Parathyroid adenoma (tissue), 2 donors: ENCODE results near the gene GDF9.

Experiments used
- H2AFZ ChIP-seq: fragments of 300-600 bp; sonication (generic); one replicate; pipeline ENCODE4 v1.7.0; 2017; ENCODE audit warnings: antibody characterized with exemption, mild to moderate bottlenecking
- H3K27ac ChIP-seq: fragments of 300-600 bp; sonication (generic); one replicate; pipeline ENCODE4 v1.7.0; 2017
- H3K27me3 ChIP-seq: fragments of 300-600 bp; sonication (generic); one replicate; pipeline ENCODE4 v1.7.0; 2017; ENCODE audit warnings: low read length; ENCODE audit not compliant: control insufficient read depth, insufficient read depth
- H3K36me3 ChIP-seq: fragments of 300-600 bp; sonication (generic); one replicate; pipeline ENCODE4 v1.7.0; 2017; ENCODE audit warnings: low read length; ENCODE audit not compliant: control insufficient read depth, insufficient read depth
- H3K4me1 ChIP-seq: fragments of 300-600 bp; sonication (generic); one replicate; pipeline ENCODE4 v1.7.0; 2017; ENCODE audit warnings: control low read depth
- H3K4me2 ChIP-seq: fragments of 300-600 bp; sonication (generic); one replicate; pipeline ENCODE4 v1.7.0; 2017; ENCODE audit warnings: low read length
- H3K4me3 ChIP-seq: fragments of 300-600 bp; sonication (generic); one replicate; pipeline ENCODE4 v1.7.0; 2017; ENCODE audit warnings: low read depth, low read length
- H3K79me2 ChIP-seq: fragments of 300-600 bp; sonication (generic); one replicate; pipeline ENCODE4 v1.7.0; 2017; ENCODE audit warnings: control low read depth
- H3K9ac ChIP-seq: fragments of 300-600 bp; sonication (generic); one replicate; pipeline ENCODE4 v1.7.0; 2017; ENCODE audit warnings: mild to moderate bottlenecking
- H3K9me3 ChIP-seq: fragments of 300-600 bp; sonication (generic); one replicate; pipeline ENCODE4 v1.7.0; 2017; ENCODE audit warnings: low read length; ENCODE audit not compliant: control insufficient read depth
- CTCF ChIP-seq: fragments of 300-600 bp; sonication (generic); IDR thresholded peaks from one replicate; pipeline ENCODE4 v1.7.0; 2017; ENCODE audit warnings: antibody characterized with exemption, mild to moderate bottlenecking
- donor health status: primary hyperparathyroidism.

Gene GDF9

GRCh38 chr5:132895719-132896305 lies 29.5 kb upstream of the GDF9 start:
- Histone ChIP-seq H3K36me3 (no peaks in the 10 kb centered on the region), H3K9ac (no peak overlapping the region), H3K4me2 (no peak overlapping the region), H3K4me1 (no peaks in the 10 kb centered on the region), H3K27me3 (no peaks in the 10 kb centered on the region), H3K4me3 (no peak overlapping the region), H2AFZ (no peak overlapping the region), H3K79me2 (peaks cover 6% of the 10 kb centered on the region), H3K27ac (no peak overlapping the region), H3K9me3 (no peaks in the 10 kb centered on the region)
- TF ChIP-seq CTCF = no peak

DNA sequence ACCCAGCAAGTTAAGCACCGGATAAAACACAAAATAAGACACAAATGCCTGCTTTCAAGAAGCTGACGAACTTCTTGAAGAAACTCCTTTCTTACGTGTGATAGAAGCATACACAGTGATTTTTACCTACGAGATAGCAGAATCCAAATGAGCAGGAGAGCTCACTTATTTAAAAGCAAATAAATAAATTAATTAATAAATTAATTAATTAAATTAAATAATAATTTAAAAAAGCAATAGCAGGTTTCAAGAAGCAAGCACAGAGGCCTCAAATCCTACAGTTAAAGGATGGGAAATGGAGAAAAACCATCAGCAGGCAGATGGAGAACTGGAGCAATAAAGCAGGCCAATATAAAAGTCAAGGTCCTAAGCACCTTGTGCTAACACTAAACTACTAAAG lies 24.5 kb upstream of the GDF9 start:
- H3K27me3 ChIP-seq = no peaks in the 10 kb centered on the region
- H3K79me2 ChIP-seq = peaks cover 6% of the 10 kb centered on the region
- no peaks in the 10 kb centered on the region for H3K36me3 ChIP-seq
- H3K9me3 ChIP-seq = no peaks in the 10 kb centered on the region
- H3K27ac ChIP-seq = no peak overlapping the region
- H3K4me2 ChIP-seq = no peak overlapping the region
- H3K4me1 ChIP-seq = no peaks in the 10 kb centered on the region
- no peak overlapping the region for H2AFZ ChIP-seq
- H3K9ac ChIP-seq = no peak overlapping the region
- no peak overlapping the region for H3K4me3 ChIP-seq
- no peak for TF ChIP-seq CTCF

GRCh38 chr5:132889501-132889900 lies 23.2 kb upstream of the GDF9 start:
- Histone ChIP-seq H3K4me3 (no peak overlapping the region), H3K4me2 (no peak overlapping the region), H3K9ac (no peak overlapping the region), H3K79me2 (peaks cover 5% of the 10 kb centered on the region), H3K4me1 (no peaks in the 10 kb centered on the region), H3K9me3 (no peaks in the 10 kb centered on the region), H3K27ac (no peak overlapping the region), H3K36me3 (no peaks in the 10 kb centered on the region), H3K27me3 (no peaks in the 10 kb centered on the region), H2AFZ (no peak overlapping the region)
- TF ChIP-seq CTCF = no peak

- TF ChIP-seq CTCF = no peak
- no peak overlapping the region for H3K4me3 ChIP-seq
- no peaks in the 10 kb centered on the region for H3K27me3 ChIP-seq
- peaks cover 2% of the 10 kb centered on the region for H3K79me2 ChIP-seq
- no peaks in the 10 kb centered on the region for H3K36me3 ChIP-seq
- no peak overlapping the region for H3K9ac ChIP-seq
- no peak overlapping the region for H3K27ac ChIP-seq
- no peaks in the 10 kb centered on the region for H3K4me1 ChIP-seq
- no peak overlapping the region for H3K4me2 ChIP-seq
- no peak overlapping the region for H2AFZ ChIP-seq
- no peaks in the 10 kb centered on the region for H3K9me3 ChIP-seq
These were observed 21.0 kb upstream of the GDF9 start for GRCh38 chr5:132887283-132887682.

DNA sequence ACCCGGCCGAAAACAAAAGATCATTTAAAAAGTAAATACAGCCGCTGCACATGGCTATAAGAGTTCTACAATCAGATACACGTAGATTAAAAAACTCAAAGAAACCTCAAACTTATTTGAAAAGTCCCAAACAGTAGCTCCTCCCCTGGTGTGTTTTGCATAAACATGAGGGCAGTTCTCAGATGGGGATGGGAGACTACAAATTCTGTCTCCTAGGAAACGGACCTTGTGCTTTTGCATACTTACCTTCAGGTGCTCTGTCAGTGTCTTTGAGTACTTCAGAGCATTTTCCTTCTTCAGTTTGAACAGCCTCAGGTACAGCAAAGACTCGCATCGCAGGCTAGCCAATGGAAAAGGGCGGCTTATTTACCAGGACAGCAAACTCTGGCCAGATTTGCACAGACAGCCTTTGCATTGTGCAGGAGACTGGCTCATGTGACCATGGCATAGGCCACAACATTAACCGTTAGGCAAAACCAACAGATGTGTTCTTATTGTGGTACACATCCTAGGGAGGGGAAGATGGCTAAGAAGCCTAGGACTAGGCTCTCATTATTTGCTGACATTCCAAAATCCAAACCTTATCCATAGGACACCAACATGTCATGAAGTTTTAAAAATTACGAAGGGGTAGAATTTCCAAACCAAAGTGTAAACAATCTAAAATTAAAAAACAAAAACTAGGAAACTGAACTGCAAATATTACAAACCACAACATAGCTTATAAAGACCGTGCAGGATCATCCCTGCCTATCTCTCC lies 20.0 kb upstream of the GDF9 start:
- Histone ChIP-seq H3K36me3 (no peaks in the 10 kb centered on the region), H3K27me3 (no peaks in the 10 kb centered on the region), H3K9me3 (no peaks in the 10 kb centered on the region), H3K27ac (no peak overlapping the region), H3K79me2 (no peaks in the 10 kb centered on the region), H3K4me1 (no peaks in the 10 kb centered on the region), H3K4me3 (no peak overlapping the region), H3K4me2 (no peak overlapping the region), H3K9ac (no peak overlapping the region), H2AFZ (no peak overlapping the region)
- TF ChIP-seq CTCF = no peak
